AG04450 (cell line): ENCODE results near the gene ZNF354B. TPM values are rescaled to one million over a fixed set of nuclear protein-coding genes. Genes with fewer than 3 reads are reported as not detected.
A peak's percentile ranks its signal among the peaks of the same experiment; 100 is the strongest.

Experiments
- CTCF ChIA-PET: fragments of 300-600, 350-600 bp; formaldehyde crosslinking; extraction: SDS; loops from one replicate; lab custom pipeline; 2022; ENCODE audit warnings: antibody characterized with exemption, inconsistent platforms; lab: Charles Lee
- POLR2A ChIA-PET: fragments of 350-600 bp; formaldehyde crosslinking; extraction: SDS; loops from one replicate; lab custom pipeline; 2021; ENCODE audit warnings: antibody characterized with exemption, inconsistent platforms; lab: Yijun Ruan, JAX
- DNase-seq: peaks from one replicate; pipeline ENCODE4 v3.0.0-alpha.2; 2011; ENCODE audit warnings: low read depth, low spot score
- H3K27ac ChIP-seq: one replicate; pipeline ENCODE4 v1.5.1; 2012; ENCODE audit warnings: low read depth, low read length, control low read depth
- H3K27me3 ChIP-seq: one replicate; pipeline ENCODE4 v1.6.0; 2012; ENCODE audit warnings: low read length; ENCODE audit not compliant: control insufficient read depth, insufficient read depth
- H3K4me3 ChIP-seq: 2 replicates; pipeline ENCODE4 v1.5.1; 2011; ENCODE audit warnings: mild to moderate bottlenecking, low read depth, low read length, control low read depth
- H3K9me3 ChIP-seq: 2 replicates; pipeline ENCODE4 v1.5.1; 2012; ENCODE audit warnings: low read length; ENCODE audit not compliant: control insufficient read depth, insufficient read depth
- CTCF ChIP-seq: IDR thresholded peaks from 2 replicates; pipeline ENCODE4 v1.5.1; 2011; ENCODE audit warnings: low read depth, low read length, control low read depth, inconsistent platforms
- polyA plus RNA-seq: library from polyadenylated mRNA; depleted of rRNA; stranded (reverse); fragments of >200 nt; gene quantifications from 2 replicates; pipeline ENCODE4 v1.2.3, GENCODE V29; 2011

Gene ZNF354B
- polyA plus RNA-seq, 1 experiment = 7.4 TPM

- CTCF ChIA-PET = no interaction called here
- no peak overlapping the region for H3K27ac ChIP-seq
- no peaks in the 10 kb centered on the region for H3K27me3 ChIP-seq
- H3K4me3 ChIP-seq = no peak overlapping the region
- POLR2A ChIA-PET = no interaction called here
- no peak for DNase-seq
- H3K9me3 ChIP-seq = peaks cover 32% of the 10 kb centered on the region
- no peak for TF ChIP-seq CTCF
These were observed 24.2 kb downstream of the ZNF354B start for GRCh38 chr5:178883815-178884430.

- ChIA-PET POLR2A (interaction anchor here (1.0 kb wide), 1 partner anchor 36 kb away, joined by 4 read pairs; the partner anchor contains the start of gene ZNF354B), CTCF (interaction anchor here (1.1 kb wide), 1 partner anchor 9 kb away, joined by 3 read pairs; no protein-coding TSS in a partner anchor)
- no peak for TF ChIP-seq CTCF
- no peak within 1 kb of the TSS for H3K27ac ChIP-seq
- peak within 1 kb of the TSS; percentile 66 for H3K4me3 ChIP-seq
- no peaks in the 10 kb centered on the region for H3K27me3 ChIP-seq
- no peak for DNase-seq
- peaks cover 11% of the 10 kb centered on the region for H3K9me3 ChIP-seq
These were observed 36.1 kb downstream of the ZNF354B start, which contains the start of gene ZFP2 for GRCh38 chr5:178895615-178896571. Gene ZFP2, plus strand, starts transcription at chr5:178895913. Its CDS starts 35,401 bp downstream, at chr5:178931314.

- Histone ChIP-seq H3K4me3 (no peak overlapping the region), H3K27ac (no peak overlapping the region), H3K9me3 (peaks cover 11% of the 10 kb centered on the region), H3K27me3 (no peaks in the 10 kb centered on the region)
- no peak for DNase-seq
- no peak for TF ChIP-seq CTCF
- POLR2A ChIA-PET = no interaction called here
- CTCF ChIA-PET = interaction anchor here (0.8 kb wide), 1 partner anchor 9 kb away, joined by 3 read pairs; no protein-coding TSS in a partner anchor
These were observed 39.5 kb downstream of the ZNF354B start for GRCh38 chr5:178899289-178899688.

- Histone ChIP-seq H3K27me3 (no peaks in the 10 kb centered on the region), H3K27ac (no peak overlapping the region), H3K9me3 (peaks cover 18% of the 10 kb centered on the region), H3K4me3 (no peak overlapping the region)
- POLR2A ChIA-PET = no interaction called here
- no peak for DNase-seq
- CTCF ChIA-PET = no interaction called here
- no peak for TF ChIP-seq CTCF
These were observed 43.1 kb downstream of the ZNF354B start for GRCh38 chr5:178902849-178903248.
